IMR-90 (cell line): ENCODE data around the gene HNRNPR. TPM values are rescaled to one million over a fixed set of nuclear protein-coding genes. Genes with fewer than 3 reads are reported as not detected.

ENCODE experiments used
- ATAC-seq: fragments of 200-7000 bp; cut with Tn5 transposase; 2 replicates; pipeline ENCODE4 v1.9.1; 2020; ENCODE audit warnings: low read depth, mild to moderate bottlenecking, moderate library complexity
- BruUV-seq: library from RNA; stranded (reverse); fragments of 400-500 nt; replicated peaks from 2 replicates; lab custom pipeline; 2021; lab: Mats Ljungman, UMichigan
- CTCF ChIA-PET: fragments of 300-600 bp; formaldehyde crosslinking; extraction: SDS; loops from one replicate; lab custom pipeline; 2021; ENCODE audit warnings: antibody characterized with exemption; lab: Yijun Ruan, JAX
- POLR2A ChIA-PET: fragments of 300-600 bp; sonication (Branson Sonifier 250); formaldehyde crosslinking; loops from one replicate; lab custom pipeline; 2022; ENCODE audit warnings: antibody characterized with exemption; ENCODE audit not compliant: unreplicated experiment; lab: Charles Lee
- DNase-seq: peaks from one replicate; pipeline ENCODE4 v3.0.0; 2013
- H2AFZ ChIP-seq: replicated peaks from 2 replicates; pipeline ENCODE3; 2013; ENCODE audit warnings: low read length, mild to moderate bottlenecking; ENCODE audit not compliant: poor library complexity
- H2AK5ac ChIP-seq: 2 replicates; pipeline ENCODE4 v1.6.1; 2013; ENCODE audit warnings: low read depth, low read length, inconsistent platforms
- H2AK9ac ChIP-seq: replicated peaks from 2 replicates; pipeline ENCODE3; 2013; ENCODE audit warnings: mild to moderate bottlenecking, low read depth, low read length, moderate library complexity; ENCODE audit not compliant: poor library complexity
- H2BK120ac ChIP-seq: 2 replicates; pipeline ENCODE4 v1.6.1; 2013; ENCODE audit warnings: low read depth, low read length, inconsistent platforms
- H2BK15ac ChIP-seq: 3 replicates; pipeline ENCODE4 v1.6.1; 2013; ENCODE audit warnings: low read depth, low read length, inconsistent platforms
- H2BK20ac ChIP-seq: 2 replicates; pipeline ENCODE4 v1.6.1; 2013; ENCODE audit warnings: low read depth, mild to moderate bottlenecking, inconsistent platforms, low read length, moderate library complexity
- H2BK5ac ChIP-seq: 2 replicates; pipeline ENCODE4 v1.6.1; 2013; ENCODE audit warnings: mild to moderate bottlenecking, low read depth, low read length, inconsistent platforms; ENCODE audit not compliant: poor library complexity, severe bottlenecking
- H3K14ac ChIP-seq: replicated peaks from 2 replicates; pipeline ENCODE4 v1.6.1; 2013; ENCODE audit warnings: low read depth, low read length, inconsistent platforms
- H3K18ac ChIP-seq: 2 replicates; pipeline ENCODE4 v1.6.1; 2013; ENCODE audit warnings: low read depth, low read length, control low read depth
- H3K23ac ChIP-seq: 2 replicates; pipeline ENCODE4 v1.6.1; 2013; ENCODE audit warnings: low read depth, low read length, inconsistent platforms
- H3K27ac ChIP-seq: 2 replicates; pipeline ENCODE4 v1.5.1; 2013; ENCODE audit warnings: mild to moderate bottlenecking, control low read depth, low read length; ENCODE audit not compliant: insufficient read depth
- H3K27me3 ChIP-seq: 2 replicates; pipeline ENCODE4 v1.6.1; 2013; ENCODE audit warnings: low read length; ENCODE audit not compliant: control insufficient read depth, insufficient read depth
- H3K36me3 ChIP-seq: 2 replicates; pipeline ENCODE4 v1.6.1; 2013; ENCODE audit warnings: low read length, mixed read lengths; ENCODE audit not compliant: control insufficient read depth, insufficient read depth
- H3K4ac ChIP-seq: 2 replicates; pipeline ENCODE4 v1.6.1; 2013; ENCODE audit warnings: low read depth, low read length, inconsistent platforms
- H3K4me1 ChIP-seq: 2 replicates; pipeline ENCODE4 v1.6.1; 2013; ENCODE audit warnings: low read length, mixed read lengths; ENCODE audit not compliant: control insufficient read depth, insufficient read depth
- H3K4me2 ChIP-seq: 2 replicates; pipeline ENCODE4 v1.6.1; 2013; ENCODE audit warnings: low read depth, mild to moderate bottlenecking, control low read depth, low read length, moderate library complexity
- H3K4me3 ChIP-seq: 2 replicates; pipeline ENCODE4 v1.5.1; 2013; ENCODE audit warnings: low read depth, mild to moderate bottlenecking, control low read depth, low read length, moderate library complexity; ENCODE audit not compliant: insufficient read depth
- H3K56ac ChIP-seq: 2 replicates; pipeline ENCODE4 v1.6.1; 2013; ENCODE audit warnings: low read length, inconsistent platforms; ENCODE audit not compliant: insufficient read depth; ENCODE audit errors: extremely low read depth
- H3K79me1 ChIP-seq, 2 experiments: 2 replicates each; pipeline ENCODE4 v1.6.1; 2013; ENCODE audit warnings: low read length in 2 of 2, inconsistent platforms in 1 of 2, low read depth in 1 of 2
- H3K9ac ChIP-seq: 2 replicates; pipeline ENCODE4 v1.6.1; 2013; ENCODE audit warnings: low read depth, low read length, control low read depth
- H3K9me1 ChIP-seq: 2 replicates; pipeline ENCODE4 v1.6.1; 2013; ENCODE audit warnings: low read length, inconsistent platforms; ENCODE audit not compliant: insufficient read depth
- H3K9me3 ChIP-seq: 2 replicates; pipeline ENCODE4 v1.6.1; 2013; ENCODE audit warnings: low read length; ENCODE audit not compliant: control insufficient read depth, insufficient read depth
- H4K20me1 ChIP-seq: 2 replicates; pipeline ENCODE4 v1.6.1; 2013; ENCODE audit warnings: low read length, inconsistent platforms; ENCODE audit not compliant: insufficient read depth
- H4K5ac ChIP-seq: 2 replicates; pipeline ENCODE4 v1.6.1; 2013; ENCODE audit warnings: mild to moderate bottlenecking, low read depth, low read length, control low read depth
- H4K8ac ChIP-seq, 2 experiments: 2 replicates each; pipeline ENCODE4 v1.6.1; 2013; ENCODE audit warnings: low read depth in 2 of 2, low read length in 2 of 2, control low read depth in 1 of 2, inconsistent platforms in 1 of 2
- H4K91ac ChIP-seq: 2 replicates; pipeline ENCODE4 v1.6.1; 2013; ENCODE audit warnings: low read depth, low read length, inconsistent platforms; ENCODE audit not compliant: insufficient read depth
- BHLHE40 ChIP-seq: fragments of 150-350 bp; IDR thresholded peaks from 2 replicates; pipeline ENCODE4 v1.6.1; 2016; ENCODE audit warnings: mild to moderate bottlenecking, low read depth, low read length
- MAFK ChIP-seq: IDR thresholded peaks from 2 replicates; pipeline ENCODE4 v1.6.1; 2012; ENCODE audit warnings: low read depth, low read length, improper control_type of control experiment
- MAZ ChIP-seq: IDR thresholded peaks from 2 replicates; pipeline ENCODE4 v1.6.1; 2012; ENCODE audit warnings: low read depth, mild to moderate bottlenecking, low read length, improper control_type of control experiment, moderate library complexity, borderline replicate concordance
- MXI1 ChIP-seq: IDR thresholded peaks from 2 replicates; pipeline ENCODE4 v1.6.1; 2012; ENCODE audit warnings: low read depth, mild to moderate bottlenecking, low read length, moderate library complexity, borderline replicate concordance
- RAD21 ChIP-seq: IDR thresholded peaks from 2 replicates; pipeline ENCODE4 v1.6.1; 2012; ENCODE audit warnings: low read length, improper control_type of control experiment
- RCOR1 ChIP-seq: IDR thresholded peaks from 2 replicates; pipeline ENCODE4 v1.6.1; 2012; ENCODE audit warnings: mild to moderate bottlenecking, low read length, improper control_type of control experiment; ENCODE audit not compliant: insufficient replicate concordance
- WGBS, 2 experiments: methylation state at CpG; one replicate each; pipeline versions ENCODE4 v1.1.5 to v1.1.7; 2013; ENCODE audit warnings: missing lambda C conversion rate in 2 of 2; ENCODE audit not compliant: insufficient read length in 1 of 2; ENCODE audit errors: extremely low coverage in 2 of 2; 5-methylcytosine and 5-hydroxymethylcytosine counted together
- dilution Hi-C: fragments of 300-500 bp; cut with HindIII; formaldehyde crosslinking; loops from one replicate; pipeline ENCODE4 v1.14.3; 2018; ENCODE audit warnings: low sequenced_read_pairs; ENCODE audit not compliant: unreplicated experiment
- in situ Hi-C: fragments of 300-500 bp; cut with MboI; formaldehyde crosslinking; loops from 3 replicates; pipeline ENCODE4 v1.14.3; 2019; ENCODE audit warnings: low sequenced_read_pairs, inconsistent platforms, mixed read lengths
- intact Hi-C: fragments of 100-400 bp; cut with micrococcal nuclease; formaldehyde crosslinking; loops from 2 replicates; pipeline ENCODE4 v1.10.0; 2022
- polyA plus RNA-seq, 3 experiments: library from polyadenylated mRNA; depleted of rRNA; stranded (reverse); fragments of >200 nt; gene quantifications; 2 replicates each; pipeline ENCODE4 v1.2.3, GENCODE V29; 2012; ENCODE audit warnings: low replicate concordance in 1 of 3
- total RNA-seq: library from RNA; depleted of rRNA; stranded (reverse); fragments of >200 nt; gene quantifications from 2 replicates; pipeline ENCODE4 v1.2.3, GENCODE V29; 2012

HNRNPR gene
- total and polyA plus RNA-seq, 2 of the 4 experiments (the other 2 are of a cell fraction), result 99.7 to 111 TPM

- Histone ChIP-seq H4K20me1 (no peaks in the 10 kb centered on the region), H3K4ac (no peak overlapping the region), H3K27me3 (no peaks in the 10 kb centered on the region), H3K9me3 (peaks cover 2% of the 10 kb centered on the region; the same call in 1 of the 2 replicates), H3K4me3 (no peak overlapping the region), H4K8ac (no peak overlapping the region), H4K5ac (no peak overlapping the region), H2BK5ac (no peak overlapping the region), H3K4me2 (no peak overlapping the region), H3K9me1 (no peaks in the 10 kb centered on the region), H3K18ac (no peak overlapping the region), H3K9ac (no peak overlapping the region), H2AK9ac (no peak overlapping the region), H3K4me1 (no peaks in the 10 kb centered on the region), H3K14ac (no peak overlapping the region), H3K36me3 (no peaks in the 10 kb centered on the region), H4K91ac (no peak overlapping the region), H3K23ac (no peak overlapping the region), H3K79me1 (no peaks in the 10 kb centered on the region; a peak in 1 of 4 replicates), H2BK20ac (no peak overlapping the region), H2AFZ (no peak overlapping the region), H2AK5ac (no peak overlapping the region), H3K56ac (no peak overlapping the region), H3K27ac (no peak overlapping the region), H2BK15ac (no peak overlapping the region), H2BK120ac (no peak overlapping the region)
- no peak for DNase-seq
- 30% methylated on average over 2 of the region's 3 CpGs; no CpG with 5 or more reads in 1 of the 2 experiments for WGBS, 2 experiments
- ChIA-PET POLR2A (interaction anchor here (0.7 kb wide), 1 partner anchor 14 kb away, joined by 11 read pairs; no protein-coding TSS in a partner anchor), CTCF (interaction anchor here (1.5 kb wide), 1 partner anchor 9 kb away, joined by 6 read pairs; no protein-coding TSS in a partner anchor)
- intact Hi-C loops, result no loop called here
- TF ChIP-seq MXI1 (no peak), RAD21 (no peak), MAZ (no peak), RCOR1 (no peak), MAFK (no peak), BHLHE40 (no peak)
- in situ Hi-C loops, result no loop called here
- no TSS peak for BruUV-seq
- dilution Hi-C loops, result no loop called here
- no peak for ATAC-seq
Observed at GRCh38 chr1:23354245-23354644, 10.2 kb upstream of the HNRNPR start.
